K562 (cell line): Measurements from ENCODE around the gene RAMACL. TPM values are rescaled to one million over a fixed set of nuclear protein-coding genes. Genes with fewer than 3 reads are reported as not detected.

Experiments
- ATAC-seq: fragments of 200-7000 bp; cut with Tn5 transposase; 3 replicates; pipeline ENCODE4 v1.9.1; 2020; ENCODE audit warnings: moderate library complexity
- BruUV-seq: library from RNA; stranded (reverse); fragments of 400-500 nt; replicated peaks from 2 replicates; lab custom pipeline; 2021; lab: Mats Ljungman, UMichigan
- CTCF ChIA-PET: fragments of 300-600 bp; formaldehyde crosslinking; extraction: SDS; loops from one replicate; lab custom pipeline; 2021; ENCODE audit warnings: low intra/inter-chr PET ratio; lab: Yijun Ruan, JAX
- POLR2A ChIA-PET: fragments of 300-600, 350-650 bp; sonication (Branson Sonifier 250); formaldehyde crosslinking; extraction: SDS; loops from one replicate; lab custom pipeline; 2021; ENCODE audit warnings: antibody characterized with exemption, inconsistent platforms; lab: Yijun Ruan, JAX
- DNase-seq, 4 experiments: peaks; one replicate each; pipeline versions ENCODE4 v3.0.0 to v3.0.0-alpha.2; 2011 to 2018; ENCODE audit warnings: low spot score in 3 of 4, mixed read lengths in 3 of 4; ENCODE audit errors: extremely low read depth in 1 of 4
- FAIRE-seq: peaks from 2 replicates; lab custom pipeline; 2011; peaks lifted over from hg19 to GRCh38; lab: Jason Lieb, UNC
- H2AFZ ChIP-seq: 2 replicates; pipeline ENCODE4 v1.6.0; 2011; ENCODE audit warnings: low read depth, low read length, control low read depth, inconsistent platforms
- H3K27ac ChIP-seq: fragments of 200-600 bp; 3 replicates; pipeline ENCODE4 v1.8.0; 2011; ENCODE audit warnings: low read depth, mild to moderate bottlenecking, control low read depth, inconsistent platforms, low read length, moderate library complexity, mixed read lengths; ENCODE audit errors: extremely low read depth
- H3K27me3 ChIP-seq, 2 experiments: fragments of 300-600 bp in 1 of 2; 2 replicates in 1 of 2; 3 replicates in 1 of 2; pipeline versions ENCODE4 v1.6.0 to v1.8.0; 2011; ENCODE audit warnings: inconsistent platforms in 2 of 2, low read length in 2 of 2, mild to moderate bottlenecking in 1 of 2, mixed read lengths in 1 of 2, moderate library complexity in 1 of 2; ENCODE audit not compliant: control insufficient read depth in 2 of 2, insufficient read depth in 2 of 2
- H3K36me3 ChIP-seq: fragments of 300-600 bp; 3 replicates; pipeline ENCODE4 v1.8.0; 2011; ENCODE audit warnings: mild to moderate bottlenecking, low read length, inconsistent platforms; ENCODE audit not compliant: control insufficient read depth, insufficient read depth
- H3K4me1 ChIP-seq, 2 experiments: fragments of 200-600 bp in 1 of 2; replicated peaks in 1 of 2; 2 replicates in 1 of 2; 3 replicates in 1 of 2; pipeline versions ENCODE4 v1.5.1 to v1.8.0; 2011; ENCODE audit warnings: inconsistent platforms in 2 of 2, low read length in 2 of 2, mild to moderate bottlenecking in 1 of 2, mixed read lengths in 1 of 2, moderate library complexity in 1 of 2; ENCODE audit not compliant: control insufficient read depth in 2 of 2, insufficient read depth in 2 of 2
- H3K4me2 ChIP-seq: 2 replicates; pipeline ENCODE4 v1.6.1; 2011; ENCODE audit warnings: low read length, control low read depth, inconsistent platforms, mixed read lengths; ENCODE audit not compliant: insufficient read depth
- H3K4me3 ChIP-seq: fragments of 200-600 bp; sonication (generic), shearing (Covaris generic); 2 replicates; pipeline ENCODE4 v1.5.1; 2016; ENCODE audit warnings: control low read depth, inconsistent platforms
- H3K79me2 ChIP-seq: fragments of 200-600 bp; 3 replicates; pipeline ENCODE4 v1.8.0; 2011; ENCODE audit warnings: low read length, inconsistent platforms; ENCODE audit not compliant: control insufficient read depth, insufficient read depth
- H3K9ac ChIP-seq, 2 experiments: 2 replicates each; pipeline versions ENCODE4 v1.6.0 to v1.6.1; 2011; ENCODE audit warnings: low read depth in 2 of 2, low read length in 2 of 2, control low read depth in 1 of 2, inconsistent platforms in 1 of 2, mild to moderate bottlenecking in 1 of 2, mixed read lengths in 1 of 2; ENCODE audit not compliant: insufficient read depth in 1 of 2
- H3K9me1 ChIP-seq: one replicate; pipeline ENCODE4 v1.6.0; 2011; ENCODE audit warnings: inconsistent platforms, mild to moderate bottlenecking, low read length, moderate library complexity; ENCODE audit not compliant: control insufficient read depth, insufficient read depth
- H3K9me3 ChIP-seq: replicated peaks from 2 replicates; pipeline ENCODE4 v1.5.1; 2011; ENCODE audit warnings: low read depth, low read length, inconsistent platforms; ENCODE audit not compliant: control insufficient read depth, insufficient read depth
- H4K20me1 ChIP-seq: replicated peaks from 2 replicates; pipeline ENCODE4 v1.6.1; 2011; ENCODE audit warnings: low read length, inconsistent platforms, mixed read lengths; ENCODE audit not compliant: control insufficient read depth, insufficient read depth
- KLF16 ChIP-seq: IDR thresholded peaks from 2 replicates; pipeline ENCODE4 v1.6.1; 2016; ENCODE audit warnings: antibody characterized with exemption
- PCBP1 ChIP-seq: fragments of 200-400 bp; formaldehyde crosslinking; IDR thresholded peaks from 2 replicates; pipeline ENCODE4 v1.6.1; 2018; ENCODE audit warnings: mild to moderate bottlenecking, low read depth, low read length; ENCODE audit not compliant: poor library complexity, severe bottlenecking
- PHF8 ChIP-seq: fragments of 200-600 bp; sonication (generic); IDR thresholded peaks from 2 replicates; pipeline ENCODE4 v1.6.1; 2012; ENCODE audit warnings: mixed run types, mild to moderate bottlenecking, inconsistent platforms, low read length, moderate library complexity, borderline replicate concordance
- RBM15 ChIP-seq: fragments of 200-400 bp; formaldehyde crosslinking; IDR thresholded peaks from 2 replicates; pipeline ENCODE4 v1.6.1; 2018; ENCODE audit warnings: mild to moderate bottlenecking, low read length, moderate library complexity; ENCODE audit not compliant: insufficient read depth
- ZNF282 ChIP-seq: sonication (generic); formaldehyde crosslinking; IDR thresholded peaks from 2 replicates; pipeline ENCODE4 v1.8.1; 2023; ENCODE audit warnings: missing genetic modification reagents
- WGBS: fragments of 100-300 bp; shearing (Covaris generic); methylation state at CpG from one replicate; pipeline ENCODE4 v1.1.6; 2016; ENCODE audit warnings: low coverage, mixed read lengths; ENCODE audit not compliant: insufficient coverage; ENCODE audit errors: missing lambda C conversion rate; 5-methylcytosine and 5-hydroxymethylcytosine counted together
- in situ Hi-C: fragments of 300-500 bp; cut with MboI; formaldehyde crosslinking; loops from 4 replicates; pipeline ENCODE4 v1.15.0; 2018; ENCODE audit warnings: inconsistent platforms, mixed read lengths
- intact Hi-C: fragments of 100-400 bp; cut with micrococcal nuclease; formaldehyde crosslinking; loops from 2 replicates; pipeline ENCODE4 v1.14.2; 2022
- polyA plus RNA-seq, 8 experiments: library from polyadenylated mRNA; depleted of rRNA in 4 of 8; stranded (reverse) in 5 of 8; unstranded in 3 of 8; fragments of >200 nt; fragmentation: Nextera tagmentation in 2 of 8; fragmentation: Illumina TruSeq in 1 of 8; extraction: Ambion mirVana in 2 of 8; extraction: Trizol in 1 of 8; gene quantifications; 2 replicates each; pipeline versions ENCODE4 v1.2.1 to v1.2.3, GENCODE V29; 2011 to 2014; ENCODE audit warnings: inconsistent platforms in 1 of 8, missing spikeins in 1 of 8
- total RNA-seq, 7 experiments: library from RNA; depleted of rRNA in 6 of 7; stranded (reverse); fragments of >200 nt in 6 of 7; fragmentation: Illumina TruSeq in 2 of 7; extraction: Trizol in 2 of 7; gene quantifications; 2 replicates each; pipeline versions ENCODE4 v1.2.1 to v1.2.3, GENCODE V29; 2011 to 2021; ENCODE audit warnings: low replicate concordance in 1 of 7

RAMACL gene
- total and polyA plus RNA-seq, 9 of the 15 experiments (the other 6 are each of a cell fraction or from before 2014, with no cell fraction given) = 0.11 to 1.7 (median 0.41) TPM; not detected in 1

- in situ Hi-C loops = no loop called here
- no peak for TF ChIP-seq PHF8
- no peak for TF ChIP-seq KLF16
- TF ChIP-seq PCBP1 = no peak
- TF ChIP-seq RBM15 = no peak
- TF ChIP-seq ZNF282 = no peak
- H3K9me3 ChIP-seq = no peaks in the 10 kb centered on the region
- H3K79me2 ChIP-seq = no peaks in the 10 kb centered on the region
- BruUV-seq = no TSS peak
- ATAC-seq = no peak
- H2AFZ ChIP-seq = no peak overlapping the region
- peaks cover 47 to 66% of the 10 kb centered on the region in 2 experiments; a peak in 4 of 5 replicates for H3K27me3 ChIP-seq
- no peaks in the 10 kb centered on the region for H3K9me1 ChIP-seq
- CTCF ChIA-PET = no interaction called here
- no peaks in the 10 kb centered on the region for H3K4me1 ChIP-seq
- H4K20me1 ChIP-seq = no peaks in the 10 kb centered on the region
- H3K36me3 ChIP-seq = no peaks in the 10 kb centered on the region
- H3K4me2 ChIP-seq = no peak overlapping the region
- DNase-seq = no peak
- 1% methylated on average over 15 of the region's 15 CpGs for WGBS
- POLR2A ChIA-PET = no interaction called here
- H3K4me3 ChIP-seq = no peak overlapping the region
- no peak for FAIRE-seq
- no peak overlapping the region for H3K27ac ChIP-seq
- intact Hi-C loops = no loop called here
- no peak overlapping the region for H3K9ac ChIP-seq
Measured at GRCh38 chr6:166533205-166533824, 53.2 kb downstream of the RAMACL start.

Other genes starting within 250 kb of the RAMACL start
- gene SFT2D1, start 244.1 kb downstream of the RAMACL start, total RNA-seq (2014; rRNA removed) = 59.5 and 63.1 TPM in 2 replicates
- 67.1 and 75.7 TPM in 2 replicates for gene SFT2D1, start 244.1 kb downstream of the RAMACL start, total RNA-seq (2014; rRNA removed; fragmentation: Illumina TruSeq; extraction: Trizol)
- gene SFT2D1, start 244.1 kb downstream of the RAMACL start, total RNA-seq (2015; rRNA removed; fragmentation: Illumina TruSeq; extraction: Trizol) = 50.1 and 54.4 TPM in 2 replicates
- 68.7 and 81.0 TPM in 2 replicates for gene SFT2D1, start 244.1 kb downstream of the RAMACL start, total RNA-seq (2021)
- gene SFT2D1, start 244.1 kb downstream of the RAMACL start, polyA plus RNA-seq (2011; rRNA removed) = 129 and 140 TPM in 2 replicates
- gene SFT2D1, start 244.1 kb downstream of the RAMACL start, polyA plus RNA-seq (2014; fragmentation: Illumina TruSeq; extraction: Trizol) = 80.1 and 81.5 TPM in 2 replicates
- gene SFT2D1, start 244.1 kb downstream of the RAMACL start, polyA plus RNA-seq (2014; fragmentation: Nextera tagmentation; extraction: Ambion mirVana) = 10 to 100 TPM; 73.0 to 74.6 TPM
- 106 and 111 TPM in 2 replicates for gene SFT2D1, start 244.1 kb downstream of the RAMACL start, polyA plus RNA-seq (2014; rRNA removed)
- 78.6 and 97.7 TPM in 2 replicates for gene MPC1, start 203.7 kb downstream of the RAMACL start, total RNA-seq (2014; rRNA removed)
- 132 and 145 TPM in 2 replicates for gene MPC1, start 203.7 kb downstream of the RAMACL start, total RNA-seq (2014; rRNA removed; fragmentation: Illumina TruSeq; extraction: Trizol)
- 141 and 149 TPM in 2 replicates for gene MPC1, start 203.7 kb downstream of the RAMACL start, total RNA-seq (2015; rRNA removed; fragmentation: Illumina TruSeq; extraction: Trizol)
- 103 and 110 TPM in 2 replicates for gene MPC1, start 203.7 kb downstream of the RAMACL start, total RNA-seq (2021)
- 115 and 138 TPM in 2 replicates for gene MPC1, start 203.7 kb downstream of the RAMACL start, polyA plus RNA-seq (2011; rRNA removed)
- 148 and 185 TPM in 2 replicates for gene MPC1, start 203.7 kb downstream of the RAMACL start, polyA plus RNA-seq (2014; fragmentation: Illumina TruSeq; extraction: Trizol)
- 100 to 1,000 TPM; 138 to 144 TPM for gene MPC1, start 203.7 kb downstream of the RAMACL start, polyA plus RNA-seq (2014; fragmentation: Nextera tagmentation; extraction: Ambion mirVana)
- gene MPC1, start 203.7 kb downstream of the RAMACL start, polyA plus RNA-seq (2014; rRNA removed) = 113 and 114 TPM in 2 replicates
- gene RPS6KA2, start 40.6 kb upstream of the RAMACL start, total RNA-seq (2014; rRNA removed) = 0.78 and 0.86 TPM in 2 replicates
- 0.36 and 0.48 TPM in 2 replicates for gene RPS6KA2, start 40.6 kb upstream of the RAMACL start, total RNA-seq (2014; rRNA removed; fragmentation: Illumina TruSeq; extraction: Trizol)
- gene RPS6KA2, start 40.6 kb upstream of the RAMACL start, total RNA-seq (2015; rRNA removed; fragmentation: Illumina TruSeq; extraction: Trizol) = 0.49 and 0.65 TPM in 2 replicates
- 0.51 and 0.92 TPM in 2 replicates for gene RPS6KA2, start 40.6 kb upstream of the RAMACL start, total RNA-seq (2021)
- 0.31 and 1.0 TPM in 2 replicates for gene RPS6KA2, start 40.6 kb upstream of the RAMACL start, polyA plus RNA-seq (2011; rRNA removed)
- gene RPS6KA2, start 40.6 kb upstream of the RAMACL start, polyA plus RNA-seq (2014; fragmentation: Illumina TruSeq; extraction: Trizol) = 0.39 and 1.00 TPM in 2 replicates
- under 1 TPM; 0.29 to 0.53 TPM for gene RPS6KA2, start 40.6 kb upstream of the RAMACL start, polyA plus RNA-seq (2014; fragmentation: Nextera tagmentation; extraction: Ambion mirVana)
- 0.84 TPM in 1 of 2 replicates, not detected in the other for gene RPS6KA2, start 40.6 kb upstream of the RAMACL start, polyA plus RNA-seq (2014; rRNA removed)